ENCODE data around the gene CACNA1A. TPM values are rescaled to one million over a fixed set of nuclear protein-coding genes. Genes with fewer than 3 reads are reported as not detected.
A peak's percentile ranks its signal among the peaks of the same experiment; 100 is the strongest.
"Not testable (repeated sequence)": the region's sequence is repeated elsewhere in the genome, so short reads cannot be mapped to it uniquely, and the experiment has no call there.

Gene CACNA1A
- total RNA-seq, 1 experiment from 2014 or later: 0.56 TPM

DNA sequence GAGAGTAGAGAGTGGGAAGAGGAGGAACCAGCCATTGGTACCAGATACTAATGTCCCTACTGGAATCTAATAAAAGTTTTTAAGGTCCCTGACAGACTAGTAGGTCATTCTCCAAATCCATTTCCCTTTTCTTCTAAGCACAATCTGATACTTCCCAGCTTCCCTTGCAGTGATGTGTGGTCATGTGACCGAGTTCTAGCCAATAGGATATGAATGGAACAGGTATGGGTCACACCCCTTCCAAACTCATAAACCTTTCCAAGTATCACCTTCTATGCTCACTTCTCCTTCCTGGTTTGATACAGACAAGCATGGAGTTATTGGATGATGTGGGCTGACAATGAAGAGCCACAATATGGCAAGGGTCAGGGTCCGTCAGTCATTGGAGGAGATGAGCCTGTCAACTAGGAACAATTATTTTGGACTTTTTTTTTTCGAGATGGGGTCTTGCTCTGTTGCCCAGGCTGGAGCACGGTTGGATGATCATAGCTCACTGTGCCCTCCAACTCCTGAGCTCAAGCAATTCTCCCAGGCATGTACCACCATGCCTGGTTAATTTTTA, 54.8 kb downstream of the CACNA1A start:
- peaks cover 40% of the 10 kb centered on the region for H3K27me3 ChIP-seq
- no peak for DNase-seq
- H3K36me3 ChIP-seq: no peaks in the 10 kb centered on the region
- H3K9me3 ChIP-seq: peaks cover 19% of the 10 kb centered on the region
- H3K4me3 ChIP-seq: no peak overlapping the region

DNA sequence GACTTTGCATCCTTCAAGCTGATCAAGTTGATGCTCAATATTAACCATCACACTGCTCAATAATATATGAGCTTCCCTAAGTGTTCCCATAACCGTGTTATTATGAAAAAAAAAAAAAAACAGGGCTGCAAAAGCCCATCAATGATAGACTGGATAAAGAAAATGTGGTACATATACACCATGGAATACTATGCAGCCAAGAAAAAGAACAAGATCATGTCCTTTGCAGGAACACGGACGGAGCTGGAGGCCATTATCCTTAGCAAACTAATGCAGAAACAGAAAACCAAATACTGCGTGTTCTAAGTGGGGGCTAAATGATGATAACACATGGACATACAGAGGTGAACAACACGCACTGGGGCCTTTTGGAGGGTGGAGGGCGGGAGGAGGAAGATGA, 58.3 kb downstream of the CACNA1A start:
- Histone ChIP-seq H3K4me3 (no peak overlapping the region), H3K27me3 (peaks cover 38% of the 10 kb centered on the region), H3K9me3 (peaks cover 19% of the 10 kb centered on the region), H3K36me3 (no peaks in the 10 kb centered on the region)
- no peak for DNase-seq

DNA sequence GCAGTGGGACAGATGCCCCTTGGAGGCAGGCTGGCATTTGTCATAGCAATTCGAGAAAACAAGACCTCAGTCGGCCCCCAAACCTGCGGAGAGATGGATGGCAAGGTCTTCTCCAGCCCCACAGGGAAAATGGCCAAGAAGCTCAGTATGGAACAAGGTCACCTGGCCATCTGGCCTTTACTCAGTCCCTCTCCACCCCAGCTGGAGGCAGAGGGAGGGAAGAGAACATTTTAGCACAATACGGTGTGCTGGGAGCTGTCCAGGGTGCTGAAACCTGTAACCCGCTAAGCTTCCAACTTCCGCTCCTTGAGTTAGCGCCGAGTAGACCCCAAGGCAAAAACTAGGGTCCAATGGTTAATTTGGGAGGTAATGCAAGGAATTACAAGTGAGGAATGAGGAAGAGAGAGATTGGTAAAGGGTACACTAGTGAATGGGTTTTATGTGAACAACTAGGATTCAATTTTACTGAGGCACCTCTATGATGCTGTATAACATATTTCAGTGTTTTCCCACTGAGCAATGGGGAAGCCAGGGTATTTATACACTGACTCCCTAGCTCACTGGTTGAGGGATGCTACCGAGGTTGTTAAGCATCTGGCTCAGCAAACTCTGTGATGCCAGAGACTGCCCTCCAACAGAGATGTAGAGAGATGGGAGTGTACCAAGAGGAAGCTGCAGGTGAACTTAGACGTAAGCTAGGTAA, 64.3 kb downstream of the CACNA1A start:
- 0 out of 2 replicates have a peak, but pooled peaks cover 2% of the 10 kb centered on the region for H3K9me3 ChIP-seq
- H3K36me3 ChIP-seq: no peaks in the 10 kb centered on the region

DNA sequence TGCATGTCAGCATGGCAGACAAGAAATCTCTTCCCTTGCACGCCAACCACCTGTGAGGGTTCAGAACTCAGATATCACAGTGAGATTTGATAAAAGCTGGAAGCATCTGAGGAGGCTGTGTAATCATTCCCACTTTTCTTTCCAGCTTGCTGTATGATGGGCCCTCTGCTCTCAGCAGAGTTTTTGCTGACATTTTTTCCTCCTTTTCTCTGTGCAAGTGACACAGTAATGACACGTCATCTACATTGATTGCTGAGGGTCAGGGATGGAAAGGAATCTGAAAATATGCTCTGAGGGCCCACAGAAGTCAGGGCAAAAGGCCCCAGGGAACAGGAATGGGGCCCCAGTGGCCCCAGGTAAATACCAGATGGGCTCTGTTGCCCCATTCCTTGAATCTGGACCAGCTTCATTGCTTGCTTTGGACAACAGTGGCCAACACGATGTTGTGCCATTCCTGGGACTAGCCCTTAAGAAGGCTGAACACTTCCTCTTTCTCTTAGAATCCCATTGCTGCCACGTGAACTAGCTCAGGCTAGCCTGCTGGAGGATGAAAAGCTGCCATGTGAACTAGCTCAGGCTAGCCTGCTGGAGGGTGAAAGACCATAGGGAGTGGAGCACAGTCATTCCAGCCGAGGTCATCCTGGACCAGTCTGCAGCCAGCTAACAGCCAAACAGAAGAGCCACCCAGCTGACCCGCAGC, 68.2 kb downstream of the CACNA1A start:
- H3K4me3 ChIP-seq: no peak overlapping the region
- no peaks in the 10 kb centered on the region for H3K36me3 ChIP-seq
- no peak for DNase-seq
- peaks cover 8% of the 10 kb centered on the region for H3K27me3 ChIP-seq
- H3K9me3 ChIP-seq: 0 out of 2 replicates have a peak, but pooled peaks cover 2% of the 10 kb centered on the region

More for the DNA sequence above, 64.3 kb downstream of the CACNA1A start:
- Histone ChIP-seq H3K4me3 (no peak overlapping the region), H3K27me3 (peaks cover 29% of the 10 kb centered on the region)
- DNase-seq: peak; percentile 52

DNA sequence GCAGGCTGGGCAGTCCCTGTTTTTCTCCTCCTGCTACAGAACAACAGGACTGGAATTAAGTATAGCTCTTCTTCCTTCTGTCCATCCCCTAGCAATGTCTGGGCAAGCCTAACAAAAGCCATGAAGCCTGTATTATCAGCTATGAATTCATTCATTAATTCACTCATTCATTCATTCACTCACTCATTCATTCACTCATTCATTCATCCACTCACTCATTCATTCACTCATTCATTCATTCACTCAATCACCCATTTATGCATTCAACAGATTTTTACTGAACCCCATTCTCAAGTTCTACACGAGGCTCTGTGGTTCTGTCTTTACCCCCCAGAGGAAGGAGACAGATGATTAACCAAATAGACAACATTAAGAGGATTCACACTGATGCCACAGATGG, 69.9 kb downstream of the CACNA1A start:
- DNase-seq: no peak
- Histone ChIP-seq H3K27me3 (peaks cover 4% of the 10 kb centered on the region; the same call in 1 of the 2 replicates), H3K36me3 (no peaks in the 10 kb centered on the region)

DNA sequence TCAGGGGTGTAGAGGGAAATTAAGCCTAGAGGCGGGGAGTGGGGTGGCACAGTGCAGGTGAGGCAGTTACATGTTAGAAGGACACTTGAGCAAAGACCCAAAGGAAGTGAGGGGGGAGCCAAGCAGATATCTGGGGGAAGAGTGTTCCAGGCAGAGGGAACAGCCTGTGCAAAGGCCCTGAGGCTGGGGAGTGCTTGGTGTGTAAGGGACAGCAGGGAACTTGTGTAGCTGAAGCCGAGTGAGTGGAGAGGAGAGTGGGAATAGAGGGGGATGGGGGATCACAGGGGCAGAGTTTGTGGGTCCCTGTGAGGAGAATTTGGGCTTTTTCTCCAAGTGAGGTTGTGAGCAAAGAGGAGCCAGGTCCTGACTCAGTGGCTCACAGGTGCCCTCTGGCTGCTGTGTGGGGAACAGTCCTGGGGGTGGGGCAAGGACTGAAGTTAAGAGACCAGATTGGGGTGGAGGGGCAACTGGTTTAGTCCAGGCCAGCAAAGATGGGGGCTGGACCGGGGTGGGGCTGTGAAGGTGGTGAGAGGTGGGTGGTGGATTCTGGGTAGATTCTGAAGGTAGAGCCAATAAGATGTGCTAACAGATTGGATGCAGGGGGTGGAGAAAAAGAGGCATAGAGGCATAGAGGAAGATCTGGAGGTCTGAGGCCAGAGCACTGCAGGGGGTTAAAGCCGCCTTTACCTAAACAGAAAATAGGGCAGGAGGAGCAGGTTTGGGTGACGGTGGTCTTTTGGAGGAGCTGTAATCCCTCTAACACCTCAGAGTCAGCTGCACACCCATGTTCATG, 75.3 kb downstream of the CACNA1A start:
- DNase-seq: peak; percentile 75
- H3K27me3 ChIP-seq: peaks cover 2% of the 10 kb centered on the region; the same call in 1 of the 2 replicates

More for the DNA sequence above, 69.9 kb downstream of the CACNA1A start:
- no peak overlapping the region for H3K4me3 ChIP-seq
- H3K9me3 ChIP-seq: no peaks in the 10 kb centered on the region

DNA sequence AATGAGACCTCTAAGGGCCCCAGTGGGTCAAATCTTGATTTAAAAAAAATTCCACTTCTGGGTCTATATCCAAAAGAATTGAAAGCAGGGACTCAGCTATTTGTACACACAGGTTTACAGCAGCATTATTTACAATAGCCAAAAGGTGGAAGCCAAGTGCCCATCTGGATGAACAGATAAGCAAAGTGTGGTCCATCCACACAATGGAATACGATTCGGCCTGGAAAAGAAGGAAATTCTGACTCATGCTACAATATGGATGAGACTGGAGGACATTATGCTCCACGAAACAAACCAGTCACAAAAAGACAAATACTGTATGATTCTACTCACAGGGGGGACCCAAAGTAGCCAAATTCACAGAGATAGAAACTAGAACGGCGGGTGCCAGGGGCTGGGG, 76.7 kb downstream of the CACNA1A start:
- no peak overlapping the region for H3K4me3 ChIP-seq
- peaks cover 12% of the 10 kb centered on the region for H3K9me3 ChIP-seq
- no peaks in the 10 kb centered on the region for H3K36me3 ChIP-seq
- DNase-seq: no peak
- no peaks in the 10 kb centered on the region for H3K27me3 ChIP-seq

More for the DNA sequence above, 75.3 kb downstream of the CACNA1A start:
- Histone ChIP-seq H3K9me3 (peaks cover 7% of the 10 kb centered on the region), H3K4me3 (no peak overlapping the region), H3K36me3 (no peaks in the 10 kb centered on the region)

DNA sequence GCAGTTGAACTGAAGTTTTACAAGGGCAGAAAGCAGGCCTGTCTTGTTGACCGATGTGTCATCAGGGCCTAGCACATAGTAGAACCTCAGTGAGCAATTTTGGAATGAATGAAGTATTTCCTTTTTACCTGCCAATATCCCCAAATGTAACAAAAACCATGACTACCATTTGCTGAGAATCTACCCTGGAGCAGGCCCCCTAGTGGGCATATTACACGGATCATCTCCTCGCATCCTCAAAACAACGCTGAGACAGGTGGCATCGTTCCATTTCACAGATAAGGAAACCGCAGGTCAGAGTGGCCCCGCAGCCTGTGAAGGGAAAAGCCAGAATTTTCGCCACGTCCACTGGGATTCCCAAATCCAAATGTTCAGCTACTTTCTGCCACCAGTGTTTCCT, 77.9 kb downstream of the CACNA1A start:
- no peaks in the 10 kb centered on the region for H3K27me3 ChIP-seq
- no peak overlapping the region for H3K4me3 ChIP-seq
- no peaks in the 10 kb centered on the region for H3K36me3 ChIP-seq
- peaks cover 12% of the 10 kb centered on the region for H3K9me3 ChIP-seq
- peak; percentile 49 for DNase-seq

DNA sequence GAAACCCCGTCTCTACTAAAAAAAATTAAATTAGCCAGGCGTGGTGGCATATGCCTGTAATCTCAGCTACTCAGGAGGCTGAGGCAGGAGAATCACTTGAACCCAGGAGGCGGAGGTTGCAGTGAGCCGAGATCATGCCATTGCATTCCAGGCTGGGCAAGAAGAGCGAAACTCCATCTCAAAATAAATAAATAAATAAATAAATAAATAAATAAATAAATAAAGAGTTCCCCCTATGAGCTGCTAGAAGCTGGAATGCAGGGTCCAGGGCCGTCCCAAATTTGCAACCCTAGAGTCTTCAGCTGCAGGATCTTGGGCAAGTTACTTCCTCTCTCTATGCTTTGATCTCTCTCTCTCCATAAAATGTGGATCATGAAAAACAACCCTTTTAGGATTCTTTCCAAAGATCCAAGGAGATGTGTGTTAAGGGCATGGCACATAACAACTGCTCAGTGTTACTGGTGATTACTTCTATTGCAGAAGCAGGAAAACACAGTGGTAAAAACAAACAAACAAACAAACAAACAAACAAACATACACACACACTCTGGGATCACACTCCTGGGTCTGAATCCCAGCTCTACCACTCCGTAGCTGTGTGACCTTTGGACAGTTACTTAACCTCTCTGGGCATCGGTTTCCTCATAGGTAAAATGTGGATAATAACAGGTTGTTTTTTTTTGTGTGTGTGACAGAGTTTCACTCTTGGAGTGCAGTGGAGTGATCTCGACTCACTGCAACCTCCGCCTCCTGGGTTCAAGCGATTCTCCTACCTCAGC, 78.8 kb downstream of the CACNA1A start:
- peaks cover 14% of the 10 kb centered on the region for H3K9me3 ChIP-seq
- H3K4me3 ChIP-seq: no peak overlapping the region
- H3K36me3 ChIP-seq: no peaks in the 10 kb centered on the region
- DNase-seq: no peak
- H3K27me3 ChIP-seq: no peaks in the 10 kb centered on the region

DNA sequence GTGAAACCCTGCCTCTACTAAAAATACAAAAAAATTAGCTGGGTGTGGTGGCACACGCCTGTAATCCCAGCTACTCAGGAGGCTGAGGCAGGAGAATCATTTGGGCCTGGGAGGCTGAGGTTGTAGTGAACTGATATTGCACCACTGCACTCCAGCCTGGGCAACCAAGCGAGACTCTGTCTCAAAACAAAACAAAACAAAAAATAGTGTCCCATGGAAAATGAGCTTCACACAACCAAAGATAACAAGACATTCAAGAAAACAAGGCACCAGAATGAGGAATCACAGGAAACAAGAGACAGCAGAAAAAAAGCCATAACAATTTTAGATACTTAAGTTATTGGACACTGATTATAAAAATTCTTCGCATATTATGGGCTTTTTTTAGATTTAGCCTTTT, 80.4 kb downstream of the CACNA1A start:
- peaks cover 15% of the 10 kb centered on the region for H3K9me3 ChIP-seq
- H3K27me3 ChIP-seq, H3K36me3 ChIP-seq, H3K4me3 ChIP-seq, DNase-seq: not testable (repeated sequence)

DNA sequence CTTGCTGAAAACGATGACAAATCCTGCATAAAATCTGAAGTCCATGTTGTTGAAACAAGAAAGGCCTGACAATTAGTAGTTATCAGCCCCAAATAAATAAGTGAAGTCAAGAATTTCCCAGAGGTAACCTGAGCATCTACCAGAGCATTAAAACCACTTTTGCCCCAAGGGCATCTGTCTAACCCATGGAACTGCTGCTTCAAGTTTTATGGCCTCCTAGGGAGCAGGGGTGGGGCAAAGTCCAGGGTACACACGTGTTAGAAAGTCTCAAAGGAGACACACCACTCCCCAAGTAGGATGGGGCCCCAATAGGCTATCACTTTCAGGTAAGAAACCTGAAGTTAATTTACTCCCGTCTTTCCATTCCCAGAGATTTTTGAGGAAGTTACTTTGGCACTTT, 81.1 kb downstream of the CACNA1A start:
- H3K9me3 ChIP-seq: peaks cover 15% of the 10 kb centered on the region
- no peaks in the 10 kb centered on the region for H3K36me3 ChIP-seq
- no peak for DNase-seq
- H3K27me3 ChIP-seq: 0 out of 2 replicates have a peak, but pooled peaks cover 1% of the 10 kb centered on the region
- H3K4me3 ChIP-seq: no peak overlapping the region

DNA sequence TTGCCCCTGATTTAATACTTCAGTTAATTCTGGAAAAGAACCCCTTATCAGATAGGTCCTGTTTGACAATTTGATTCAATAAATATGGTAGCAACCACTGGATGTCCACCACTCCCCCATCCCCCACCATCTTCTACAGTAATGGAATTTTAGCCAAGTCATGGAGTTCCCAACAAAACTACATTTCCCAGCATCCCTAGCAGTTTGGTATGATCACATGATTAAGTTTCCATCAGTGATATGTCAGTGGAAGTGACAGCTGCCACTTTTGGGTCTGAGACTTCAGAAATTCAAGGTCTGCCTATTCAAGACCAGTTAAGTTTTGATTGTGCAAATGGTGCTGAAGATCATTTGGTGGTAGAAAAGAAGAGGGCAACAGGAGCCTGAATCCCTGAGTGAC, 85.5 kb downstream of the CACNA1A start:
- Histone ChIP-seq H3K4me3 (no peak overlapping the region), H3K36me3 (no peaks in the 10 kb centered on the region), H3K27me3 (0 out of 2 replicates have a peak, but pooled peaks cover 2% of the 10 kb centered on the region), H3K9me3 (peaks cover 8% of the 10 kb centered on the region)
- DNase-seq: no peak

DNA sequence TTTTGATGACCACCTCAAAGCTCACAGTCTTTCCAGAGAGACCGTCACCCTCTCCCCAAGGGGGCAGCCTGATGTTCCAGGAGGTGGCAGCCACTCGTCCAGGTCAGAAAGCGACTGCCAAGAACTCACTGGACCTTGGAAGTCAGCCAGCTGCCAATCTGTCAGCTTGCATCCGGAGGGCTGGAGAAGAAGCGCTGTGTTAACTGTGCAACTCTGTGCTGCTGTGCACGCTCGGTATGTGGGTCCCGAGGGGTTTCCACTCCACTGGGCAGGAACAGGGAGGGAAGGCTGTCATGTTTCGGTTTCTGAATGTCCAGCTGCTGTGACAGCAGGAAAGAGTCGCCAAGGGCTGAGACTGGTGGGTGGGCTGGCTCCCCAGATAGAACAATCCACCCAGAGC, 89.2 kb downstream of the CACNA1A start:
- H3K36me3 ChIP-seq: no peaks in the 10 kb centered on the region
- H3K27me3 ChIP-seq: 0 out of 2 replicates have a peak, but pooled peaks cover 2% of the 10 kb centered on the region
- H3K4me3 ChIP-seq: no peak overlapping the region
- DNase-seq: peak; percentile 23
- H3K9me3 ChIP-seq: peaks cover 2% of the 10 kb centered on the region; the same call in 1 of the 2 replicates

DNA sequence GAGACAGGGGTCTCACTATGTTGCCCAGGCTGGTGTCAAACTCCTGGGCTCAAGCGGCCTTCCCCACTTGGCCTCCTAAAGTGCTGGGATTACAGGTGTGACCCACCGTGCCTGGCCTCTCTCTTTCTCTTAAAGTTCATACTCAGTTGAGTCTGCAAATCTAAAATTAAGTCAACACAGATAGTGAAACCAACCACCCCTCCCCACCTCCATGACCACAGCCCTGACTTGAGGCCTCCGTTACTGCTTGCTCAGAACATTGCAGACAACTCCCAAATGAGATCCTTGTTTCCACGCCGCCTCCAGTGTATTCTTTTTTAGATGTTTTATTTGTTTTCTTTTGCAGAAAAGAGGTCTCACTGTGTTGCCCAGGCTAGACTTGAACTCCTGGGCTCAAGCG, 94.4 kb downstream of the CACNA1A start:
- Histone ChIP-seq H3K27me3 (peaks cover 4% of the 10 kb centered on the region), H3K36me3 (no peaks in the 10 kb centered on the region), H3K9me3 (no peaks in the 10 kb centered on the region; the same call in none of the 2 replicates), H3K4me3 (no peak overlapping the region)
- no peak for DNase-seq

DNA sequence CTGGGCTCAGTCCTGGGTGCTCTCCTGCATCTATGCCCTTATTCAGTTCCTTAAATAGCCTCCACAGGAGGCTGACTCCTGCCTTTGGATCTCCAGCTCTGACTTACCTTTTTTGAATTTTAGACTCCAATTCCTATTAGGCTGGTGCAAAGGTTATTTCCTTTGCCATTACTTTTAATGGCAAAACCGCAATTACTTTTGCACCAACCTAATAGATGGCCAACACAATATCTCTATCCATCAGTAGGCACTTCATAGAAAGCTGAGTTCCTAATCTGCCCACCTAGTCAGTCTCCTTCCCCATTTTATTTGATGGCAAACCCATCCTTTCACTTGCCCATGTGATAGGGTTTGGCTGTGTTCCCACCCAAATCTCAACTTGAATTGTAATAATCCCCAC, 95.3 kb downstream of the CACNA1A start:
- DNase-seq: no peak
- H3K9me3 ChIP-seq: no peaks in the 10 kb centered on the region; the same call in none of the 2 replicates
- H3K4me3 ChIP-seq: no peak overlapping the region
- H3K27me3 ChIP-seq: peaks cover 4% of the 10 kb centered on the region
- H3K36me3 ChIP-seq: no peaks in the 10 kb centered on the region

All from MG63 (cell line).